Skeletal muscle tissue (tissue), 4 donors: ENCODE results near the gene KCNAB1. TPM values are rescaled to one million over a fixed set of nuclear protein-coding genes. Genes with fewer than 3 reads are reported as not detected.
"Not testable (repeated sequence)": the region's sequence is repeated elsewhere in the genome, so short reads cannot be mapped to it uniquely, and the experiment has no call there.

Source experiments
- H3K27ac ChIP-seq: one replicate; pipeline ENCODE4 v1.7.0; 2013; ENCODE audit warnings: mild to moderate bottlenecking, low read depth, low read length, inconsistent platforms
- H3K27me3 ChIP-seq, 3 donors: one replicate each; pipeline ENCODE4 v1.7.0; 2013; ENCODE audit warnings: low read length in 3 of 3; ENCODE audit not compliant: control insufficient read depth in 3 of 3, insufficient read depth in 3 of 3
- H3K36me3 ChIP-seq, 3 donors: one replicate each; pipeline ENCODE4 v1.7.0; 2013; ENCODE audit warnings: low read length in 3 of 3; ENCODE audit not compliant: control insufficient read depth in 3 of 3, insufficient read depth in 3 of 3
- H3K4me1 ChIP-seq, 3 donors: one replicate each; pipeline ENCODE4 v1.7.0; 2013; ENCODE audit warnings: low read length in 3 of 3, mild to moderate bottlenecking in 3 of 3; ENCODE audit not compliant: control insufficient read depth in 3 of 3, insufficient read depth in 3 of 3
- H3K4me3 ChIP-seq, 3 donors: one replicate each; pipeline ENCODE4 v1.7.0; 2013; ENCODE audit warnings: low read length in 3 of 3
- H3K9ac ChIP-seq, 3 donors: one replicate each; pipeline ENCODE4 v1.7.0; 2013; ENCODE audit warnings: low read length in 3 of 3, mild to moderate bottlenecking in 3 of 3, moderate library complexity in 2 of 3, low read depth in 1 of 3
- H3K9me3 ChIP-seq, 3 donors: one replicate each; pipeline ENCODE4 v1.7.0; 2013; ENCODE audit warnings: low read length in 3 of 3; ENCODE audit not compliant: control insufficient read depth in 3 of 3
- total RNA-seq: library from RNA; depleted of rRNA; stranded (reverse); fragments of >200 nt; gene quantifications from one replicate; pipeline ENCODE4 v1.2.3, GENCODE V29; 2014
- donor health status: Osteomylitis.

KCNAB1 gene
- total RNA-seq, 1 donor from 2014 or later = 4.2 TPM

DNA sequence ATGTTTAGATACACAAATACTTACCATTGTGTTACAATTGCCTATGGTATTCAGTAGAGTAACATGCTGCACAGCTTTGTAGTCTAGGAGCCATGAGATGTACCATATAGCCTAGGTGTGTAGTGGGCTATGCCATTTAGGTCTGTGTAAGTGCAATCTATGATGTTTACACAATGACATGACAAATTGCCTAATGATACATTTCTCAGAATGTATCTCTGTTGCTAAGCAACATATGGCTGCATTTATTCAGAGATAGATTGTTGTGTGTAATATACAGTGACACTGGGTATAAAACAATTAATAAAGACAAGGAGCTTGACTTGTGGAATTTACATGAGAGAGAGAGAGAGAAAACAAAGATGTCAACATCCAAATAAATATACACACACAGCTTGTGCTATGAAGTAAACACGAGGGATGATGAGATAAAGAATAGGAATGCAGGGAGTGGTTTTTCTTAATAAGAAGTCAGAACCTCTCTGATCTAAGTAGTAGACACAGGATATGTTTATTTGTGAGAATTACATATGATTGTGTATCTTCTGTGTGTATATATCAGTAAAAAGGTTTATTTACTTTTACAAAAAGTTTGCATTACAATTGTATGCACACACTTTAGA, 110.0 kb downstream of the KCNAB1 start:
- Histone ChIP-seq H3K36me3 (no peaks in the 10 kb centered on the region), H3K9ac (no peak overlapping the region), H3K4me3 (no peak overlapping the region), H3K27ac (no peak overlapping the region), H3K9me3 (no peaks in the 10 kb centered on the region), H3K27me3 (no peaks in the 10 kb centered on the region), H3K4me1 (no peaks in the 10 kb centered on the region)

DNA sequence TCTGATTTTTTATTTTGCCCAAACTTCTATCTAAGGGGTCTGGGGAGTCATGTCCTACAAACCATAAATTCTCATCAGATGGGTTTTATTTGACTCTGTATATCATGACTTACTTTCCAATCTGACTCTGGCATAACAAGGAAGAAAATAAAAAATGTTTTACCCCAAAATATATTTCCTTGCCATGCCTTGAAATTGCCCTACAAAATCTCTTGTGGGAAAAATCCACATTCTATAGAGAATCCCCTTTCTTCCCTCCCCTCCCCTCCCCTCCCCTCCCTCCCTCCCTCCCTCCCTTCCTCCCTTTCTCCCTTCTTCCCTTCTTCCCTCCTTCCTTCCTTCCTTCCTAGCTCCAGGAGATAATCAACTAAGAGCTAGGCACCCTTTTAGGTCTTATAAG, 110.8 kb downstream of the KCNAB1 start:
- not testable (repeated sequence) for H3K27me3 ChIP-seq, H3K9me3 ChIP-seq, H3K4me3 ChIP-seq, H3K27ac ChIP-seq, H3K36me3 ChIP-seq, H3K4me1 ChIP-seq, H3K9ac ChIP-seq

DNA sequence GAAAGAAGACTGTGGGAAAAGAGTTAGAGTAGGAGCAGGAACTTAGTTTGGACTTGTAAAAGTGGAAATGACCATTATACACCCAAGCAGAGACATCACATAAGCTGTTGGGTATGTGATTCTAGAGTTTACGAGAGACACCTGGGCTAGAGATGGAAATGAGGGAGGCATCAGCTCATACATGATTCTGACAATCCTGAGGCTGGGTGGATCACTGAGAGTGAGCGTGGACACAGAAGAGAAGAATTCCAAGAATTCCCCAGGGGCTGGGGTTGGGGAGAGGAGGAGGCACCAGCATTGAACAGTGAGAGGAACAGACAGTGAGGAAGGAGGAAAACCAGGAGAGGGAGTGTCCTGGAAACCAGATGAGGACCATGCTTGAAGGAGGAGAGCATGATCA, 113.5 kb downstream of the KCNAB1 start:
- no peak overlapping the region for H3K4me3 ChIP-seq
- no peaks in the 10 kb centered on the region for H3K4me1 ChIP-seq
- no peak overlapping the region for H3K9ac ChIP-seq
- H3K36me3 ChIP-seq = no peaks in the 10 kb centered on the region
- no peak overlapping the region for H3K27ac ChIP-seq
- no peaks in the 10 kb centered on the region for H3K9me3 ChIP-seq
- H3K27me3 ChIP-seq = no peaks in the 10 kb centered on the region

DNA sequence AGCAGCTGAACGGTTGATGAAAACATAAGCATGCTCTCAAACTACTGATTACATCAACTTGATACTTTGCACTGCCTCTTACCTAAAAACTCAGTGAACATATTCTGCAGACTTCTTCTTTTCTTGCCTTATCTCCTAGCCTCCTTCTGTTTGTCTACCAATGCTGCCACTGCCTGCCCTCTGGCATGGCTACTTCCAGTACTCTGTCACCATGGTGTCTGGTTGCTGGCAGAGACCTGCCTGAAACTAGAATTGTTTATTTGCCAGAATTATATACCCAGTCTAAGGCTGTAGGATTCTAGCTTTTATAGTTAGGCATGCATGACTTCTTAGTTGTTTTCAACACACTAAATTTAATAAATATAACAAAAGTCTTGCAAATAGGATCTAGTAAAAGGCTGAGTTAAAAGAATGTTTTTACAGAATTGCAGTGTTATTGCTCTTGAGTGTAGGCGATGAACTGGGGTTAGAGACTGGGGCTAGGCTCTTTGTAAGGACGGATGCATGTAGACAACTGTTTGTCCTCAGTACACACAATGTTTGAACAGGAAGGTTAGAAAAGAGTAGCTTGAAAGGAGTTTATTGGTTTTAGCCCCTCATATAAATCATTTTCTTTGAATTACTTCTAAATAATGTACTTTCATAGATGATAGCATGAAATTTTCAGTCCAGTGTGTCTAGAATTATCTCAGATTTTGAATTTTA, 116.3 kb downstream of the KCNAB1 start:
- Histone ChIP-seq H3K9me3 (no peaks in the 10 kb centered on the region), H3K27ac (no peak overlapping the region), H3K27me3 (no peaks in the 10 kb centered on the region), H3K9ac (no peak overlapping the region), H3K4me1 (no peaks in the 10 kb centered on the region), H3K36me3 (no peaks in the 10 kb centered on the region), H3K4me3 (no peak overlapping the region)

DNA sequence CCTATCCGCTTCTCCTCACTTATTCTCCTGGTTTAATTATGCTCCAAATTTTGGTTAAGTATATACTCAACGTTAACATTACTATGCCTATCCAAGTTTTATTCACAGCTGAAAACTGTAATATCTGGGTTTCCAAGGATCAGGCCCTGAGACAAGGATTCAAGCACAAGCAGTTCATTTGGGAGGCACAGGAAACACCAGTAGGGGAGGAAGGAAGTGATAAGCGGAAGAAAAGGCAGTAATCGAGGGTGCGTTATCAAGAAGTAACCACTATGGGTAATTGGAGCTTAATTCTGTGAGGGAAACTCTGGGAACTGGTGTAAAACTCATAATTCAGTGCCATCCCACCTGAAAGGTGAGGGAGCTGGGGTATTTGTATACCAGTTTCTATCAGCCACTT, 120.3 kb downstream of the KCNAB1 start:
- H3K9me3 ChIP-seq = no peaks in the 10 kb centered on the region
- H3K4me1 ChIP-seq = no peaks in the 10 kb centered on the region
- no peak overlapping the region for H3K4me3 ChIP-seq
- H3K27me3 ChIP-seq = no peaks in the 10 kb centered on the region
- no peak overlapping the region for H3K9ac ChIP-seq
- H3K36me3 ChIP-seq = no peaks in the 10 kb centered on the region
- no peak overlapping the region for H3K27ac ChIP-seq

DNA sequence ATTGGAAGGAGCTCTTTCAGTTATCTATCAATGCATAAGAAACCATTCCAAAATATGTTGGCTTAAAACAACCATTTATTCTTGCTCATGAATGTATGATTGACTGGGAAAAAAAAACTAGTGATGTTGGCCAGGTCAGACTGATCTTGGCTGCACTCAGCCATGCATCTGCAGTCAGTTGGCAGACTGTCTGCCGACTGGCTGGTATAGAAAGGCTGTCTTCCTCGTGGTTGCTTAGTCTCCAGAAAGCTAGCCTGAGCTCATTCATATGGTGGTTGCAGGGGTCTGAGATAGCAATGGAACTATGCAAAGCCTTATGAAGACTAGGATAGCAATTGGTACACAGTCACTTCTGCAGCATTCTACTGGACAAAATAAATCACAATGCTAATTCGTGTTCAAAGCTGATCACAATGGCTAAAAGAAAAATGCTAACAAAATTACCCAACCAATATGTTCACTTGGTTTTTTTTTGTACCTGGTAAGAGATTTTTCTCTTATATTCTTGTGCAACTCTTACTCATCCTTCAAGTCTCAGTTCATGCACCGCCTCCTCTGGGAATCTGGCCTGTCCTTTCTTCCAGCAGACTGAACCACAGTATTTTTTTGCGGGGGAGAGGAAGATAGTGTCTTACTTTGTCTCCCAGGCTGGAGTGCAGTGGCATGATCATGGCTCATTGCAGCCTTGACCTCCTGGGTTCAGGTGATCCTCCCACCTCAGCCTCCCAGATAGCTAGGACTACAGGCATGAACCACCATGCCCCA, 126.8 kb downstream of the KCNAB1 start:
- H3K27ac ChIP-seq = no peak overlapping the region
- no peaks in the 10 kb centered on the region for H3K36me3 ChIP-seq
- no peaks in the 10 kb centered on the region for H3K9me3 ChIP-seq
- H3K4me1 ChIP-seq = no peaks in the 10 kb centered on the region
- H3K9ac ChIP-seq = no peak overlapping the region
- no peak overlapping the region for H3K4me3 ChIP-seq
- no peaks in the 10 kb centered on the region for H3K27me3 ChIP-seq

DNA sequence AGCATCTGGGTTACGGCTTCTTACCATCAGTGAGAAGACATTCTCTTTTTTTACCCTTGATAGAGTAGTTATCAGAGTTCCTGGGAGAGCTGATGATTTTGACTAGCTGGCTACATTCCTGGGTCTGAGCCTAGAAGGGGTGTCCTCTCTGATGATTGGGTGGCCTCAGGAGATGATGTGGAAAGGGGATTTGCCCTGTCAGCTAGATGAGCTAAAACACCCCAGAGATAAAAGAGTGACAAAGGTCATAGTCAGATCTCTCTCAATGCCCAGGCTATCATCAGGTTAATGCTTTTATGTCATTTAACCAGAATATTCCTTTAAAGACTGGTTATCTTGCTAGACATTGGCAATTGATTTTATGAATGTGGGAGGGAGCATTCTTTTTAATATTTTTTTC, 130.2 kb downstream of the KCNAB1 start:
- H3K36me3 ChIP-seq = no peaks in the 10 kb centered on the region
- no peaks in the 10 kb centered on the region for H3K27me3 ChIP-seq
- no peaks in the 10 kb centered on the region for H3K9me3 ChIP-seq
- H3K4me3 ChIP-seq = no peak overlapping the region
- H3K9ac ChIP-seq = no peak overlapping the region
- no peaks in the 10 kb centered on the region for H3K4me1 ChIP-seq
- no peak overlapping the region for H3K27ac ChIP-seq

DNA sequence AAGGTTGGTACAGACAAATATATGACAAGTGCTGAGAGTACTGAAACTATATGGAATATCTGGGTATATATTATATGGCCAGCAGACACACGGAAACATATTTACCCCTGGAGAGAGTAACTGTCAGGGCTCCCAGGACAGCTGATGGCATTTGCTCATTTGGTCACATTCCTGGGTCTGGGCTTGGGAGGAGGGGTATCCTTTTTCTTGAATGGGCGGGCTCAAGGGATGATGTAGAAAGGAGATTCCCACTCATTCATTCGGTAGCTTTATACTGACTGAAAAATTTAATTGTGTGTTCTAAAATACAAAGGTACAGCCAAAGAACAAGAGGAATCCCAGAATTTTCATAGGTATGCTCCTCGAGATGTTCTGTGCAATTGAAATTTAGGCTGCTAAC, 131.0 kb downstream of the KCNAB1 start:
- H3K27me3 ChIP-seq = no peaks in the 10 kb centered on the region
- H3K9ac ChIP-seq = no peak overlapping the region
- no peak overlapping the region for H3K4me3 ChIP-seq
- no peaks in the 10 kb centered on the region for H3K4me1 ChIP-seq
- H3K9me3 ChIP-seq = no peaks in the 10 kb centered on the region
- no peaks in the 10 kb centered on the region for H3K36me3 ChIP-seq
- no peak overlapping the region for H3K27ac ChIP-seq

DNA sequence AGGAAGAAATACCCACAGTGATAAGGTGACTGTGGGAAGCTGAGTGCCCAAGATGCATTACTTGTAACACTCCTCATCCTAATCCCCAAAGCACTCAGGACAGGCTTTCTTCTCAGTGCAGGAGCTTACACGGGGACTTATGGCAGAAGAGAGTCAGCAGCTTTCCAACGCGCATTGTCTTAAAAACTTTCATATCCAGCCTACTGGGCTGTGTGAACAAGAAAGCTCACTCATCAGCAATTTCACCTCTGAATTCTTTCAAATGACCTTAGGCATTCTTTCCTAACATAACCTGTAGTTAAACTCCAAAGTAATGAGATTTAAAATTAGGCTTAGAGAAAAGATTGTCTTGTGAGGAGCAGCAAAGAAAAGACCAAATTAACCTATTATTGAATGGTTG, 132.3 kb downstream of the KCNAB1 start:
- H3K9me3 ChIP-seq = no peaks in the 10 kb centered on the region
- no peak overlapping the region for H3K4me3 ChIP-seq
- H3K27me3 ChIP-seq = no peaks in the 10 kb centered on the region
- H3K4me1 ChIP-seq = no peaks in the 10 kb centered on the region
- H3K36me3 ChIP-seq = no peaks in the 10 kb centered on the region
- H3K27ac ChIP-seq = no peak overlapping the region
- no peak overlapping the region for H3K9ac ChIP-seq

DNA sequence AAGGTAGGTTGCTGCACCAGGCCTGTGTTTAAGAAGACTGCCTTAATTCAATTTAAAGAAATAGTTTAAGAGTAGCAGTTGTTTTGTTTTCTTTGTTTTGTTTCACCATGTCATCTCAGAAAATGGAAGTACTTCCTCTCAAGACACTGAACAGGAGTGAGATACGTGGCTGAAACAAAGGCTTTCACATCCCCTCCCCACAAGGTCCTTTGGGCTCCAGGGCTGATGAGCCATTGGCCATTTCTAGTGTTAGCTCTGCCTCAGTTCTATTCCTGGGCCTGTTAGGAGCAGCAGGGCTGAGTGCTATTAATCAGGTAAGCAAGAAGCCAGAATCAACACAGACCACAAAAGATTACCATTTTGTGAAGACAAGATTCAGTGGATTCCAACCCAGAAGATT, 132.8 kb downstream of the KCNAB1 start:
- Histone ChIP-seq H3K9me3 (no peaks in the 10 kb centered on the region), H3K4me1 (no peaks in the 10 kb centered on the region), H3K9ac (no peak overlapping the region), H3K27me3 (no peaks in the 10 kb centered on the region), H3K4me3 (no peak overlapping the region), H3K36me3 (no peaks in the 10 kb centered on the region), H3K27ac (no peak overlapping the region)
